C1 segment of cervical spinal cord (tissue), 14 donors: ENCODE results near the gene TSPAN18.

Experiments
- DNase-seq, 14 donors: peaks; one replicate each; lab custom pipeline; 2025; lab: John Stamatoyannopoulos, UW

The TSPAN18 gene

GRCh38 chr11:44915621-44916020 lies 188.9 kb downstream of the TSPAN18 start:
- DNase-seq = no peak

- no peak for DNase-seq
These were observed 189.6 kb downstream of the TSPAN18 start for GRCh38 chr11:44916331-44916730.

DNA sequence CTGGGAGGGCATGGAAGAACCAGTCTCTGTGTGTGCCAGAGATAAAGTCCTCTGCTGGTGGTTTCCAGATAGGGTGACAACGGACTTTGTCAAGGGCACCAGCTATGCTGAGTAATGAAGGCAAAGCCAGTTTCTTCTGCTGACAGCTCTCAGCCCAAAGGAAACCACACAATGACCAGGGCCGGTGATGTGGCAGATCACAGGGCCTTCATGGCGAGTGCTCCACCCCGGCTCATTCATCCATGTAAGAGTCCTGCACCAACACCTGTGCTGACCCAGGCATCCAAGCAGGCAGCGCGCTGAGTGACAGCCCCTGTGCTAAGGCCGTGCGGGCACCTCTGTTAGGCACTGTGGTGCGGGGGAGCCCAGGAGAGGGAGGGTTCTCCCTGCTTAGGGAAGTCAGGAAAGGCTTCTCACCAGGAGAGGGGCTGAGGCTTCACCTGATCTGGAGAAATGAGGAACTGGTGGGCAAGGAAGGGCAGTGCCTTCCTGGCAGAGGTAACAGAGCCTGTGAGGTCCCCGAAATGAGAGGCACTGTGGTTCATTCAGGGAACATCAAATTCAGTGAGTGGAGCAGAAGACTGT lies 190.1 kb downstream of the TSPAN18 start:
- no peak for DNase-seq

DNA sequence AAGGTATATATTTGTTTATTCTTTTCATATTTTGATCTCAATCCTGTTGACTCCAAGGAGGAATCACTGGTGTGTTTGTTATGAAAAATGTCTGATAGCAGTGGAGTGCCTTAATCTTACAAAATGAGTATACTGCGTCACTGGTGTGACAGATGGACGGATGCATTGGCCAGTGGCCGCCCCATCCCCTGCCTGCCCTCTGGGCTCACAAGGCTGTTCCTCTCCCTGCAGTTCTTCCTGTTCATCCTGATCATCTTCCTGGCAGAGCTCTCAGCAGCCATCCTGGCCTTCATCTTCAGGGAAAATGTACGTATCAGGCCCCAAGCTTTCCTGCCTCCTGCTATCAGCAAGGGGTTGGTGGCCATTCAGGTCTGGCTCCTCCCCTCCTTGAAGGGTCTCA lies 191.0 kb downstream of the TSPAN18 start:
- DNase-seq = peak in 1 of 14 donors; percentile 81

- no peak for DNase-seq
These were observed 193.7 kb downstream of the TSPAN18 start for GRCh38 chr11:44920451-44920850.

GRCh38 chr11:44923115-44923514 lies 196.4 kb downstream of the TSPAN18 start:
- DNase-seq = no peak

GRCh38 chr11:44923806-44924205 lies 197.0 kb downstream of the TSPAN18 start:
- peak in 2 of 14 donors; percentile 16 to 94 for DNase-seq

- no peak for DNase-seq
These were observed 199.3 kb downstream of the TSPAN18 start for GRCh38 chr11:44926036-44926435.

DNA sequence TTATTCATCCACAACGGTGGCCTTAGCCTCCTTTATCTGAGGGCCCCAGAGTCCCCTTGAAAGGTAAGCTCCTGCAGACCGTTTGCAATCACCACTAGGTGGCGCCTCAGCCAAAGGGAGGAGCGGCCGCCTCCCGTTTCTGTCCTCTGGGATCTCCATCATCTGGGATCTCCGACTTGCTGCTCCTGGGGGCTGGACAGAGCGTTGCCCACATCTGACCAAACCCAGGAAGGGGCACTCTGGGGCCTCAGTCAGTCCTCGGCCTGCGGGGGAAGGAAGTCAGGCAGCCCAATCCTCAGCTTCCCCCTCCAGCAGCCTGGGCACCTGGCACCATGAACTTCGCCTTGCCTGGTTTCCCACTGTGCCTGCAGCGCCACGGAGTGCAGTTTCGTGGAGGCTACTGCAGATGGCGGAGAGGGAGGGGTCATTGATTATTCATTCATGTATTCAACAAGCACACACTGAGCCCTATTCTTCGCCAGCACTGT lies 200.5 kb downstream of the TSPAN18 start:
- DNase-seq = peak in 13 of 14 donors; percentile 29 to 88 (median 78)

DNA sequence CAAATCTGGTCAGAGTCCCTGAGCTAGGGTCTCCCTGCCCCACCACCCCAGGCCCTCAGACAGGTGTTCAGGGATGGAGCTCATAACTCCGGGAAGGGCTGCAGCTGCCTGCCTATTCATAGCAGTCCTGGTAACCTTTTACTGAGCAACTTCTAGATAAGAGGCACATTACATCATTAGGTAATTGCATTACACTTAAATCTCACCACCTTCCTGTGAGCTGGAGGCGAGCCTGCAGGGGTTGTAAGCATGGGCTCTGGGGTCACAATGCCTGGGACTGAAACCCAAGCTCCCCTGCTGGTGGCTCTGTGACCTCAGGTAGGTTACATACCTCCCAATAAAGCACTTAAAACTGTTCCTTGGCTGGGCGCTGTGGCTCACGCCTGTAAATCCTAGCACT lies 201.4 kb downstream of the TSPAN18 start:
- DNase-seq = no peak

DNA sequence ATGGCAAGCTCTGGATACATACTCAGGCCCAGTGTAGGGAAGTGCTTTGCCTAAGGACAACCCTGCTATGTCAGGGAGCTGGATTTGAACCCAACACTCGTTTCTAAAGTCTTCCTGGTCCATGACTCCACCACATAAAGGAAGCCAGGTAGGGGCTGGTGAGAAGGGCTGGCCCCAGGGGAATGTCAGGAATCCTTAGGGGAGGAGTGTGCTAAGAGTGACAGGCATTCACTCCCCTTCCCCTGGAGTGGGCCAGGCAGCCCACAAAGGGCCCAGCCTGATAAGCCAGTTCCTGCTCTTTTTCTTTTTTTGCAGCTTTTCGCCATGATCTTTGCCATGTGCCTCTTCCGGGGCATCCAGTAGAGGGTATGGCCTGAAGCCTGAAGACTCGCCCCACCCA lies 202.1 kb downstream of the TSPAN18 start:
- DNase-seq = no peak

DNA sequence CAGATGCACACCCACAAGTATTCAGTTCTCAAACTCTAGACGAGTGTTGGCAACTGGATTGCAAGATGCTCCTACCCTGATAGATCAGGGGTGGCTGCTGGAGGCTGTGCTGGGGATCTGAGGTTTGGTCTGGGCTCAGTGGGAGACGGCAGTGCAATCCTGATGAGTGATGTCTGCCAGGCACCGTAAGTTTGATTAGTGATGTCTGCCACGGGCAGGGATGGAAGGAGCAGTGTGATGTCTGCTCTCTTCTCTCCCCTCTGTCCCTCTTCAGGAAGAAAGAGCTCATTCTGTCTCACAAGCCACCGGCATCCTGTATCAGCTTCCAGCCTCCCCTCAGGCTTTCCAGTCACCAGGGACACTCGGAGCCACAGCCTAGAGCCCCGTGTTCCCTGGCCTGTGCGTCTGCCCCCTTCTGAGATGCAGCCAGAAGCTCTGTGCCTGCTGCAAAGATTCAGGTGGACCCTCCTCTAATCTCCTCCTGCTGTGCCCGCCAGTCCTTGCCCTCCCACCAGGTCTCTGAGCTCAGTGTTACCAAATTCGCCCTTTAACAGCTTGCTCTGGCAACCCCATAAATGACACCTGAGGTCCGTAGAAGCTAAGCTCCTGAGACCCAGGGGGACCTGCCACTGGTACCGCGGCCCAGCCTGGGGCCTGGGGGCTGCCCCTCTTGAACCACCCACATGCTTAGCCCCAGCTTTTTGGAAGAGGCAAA lies 204.0 kb downstream of the TSPAN18 start:
- no peak for DNase-seq

DNA sequence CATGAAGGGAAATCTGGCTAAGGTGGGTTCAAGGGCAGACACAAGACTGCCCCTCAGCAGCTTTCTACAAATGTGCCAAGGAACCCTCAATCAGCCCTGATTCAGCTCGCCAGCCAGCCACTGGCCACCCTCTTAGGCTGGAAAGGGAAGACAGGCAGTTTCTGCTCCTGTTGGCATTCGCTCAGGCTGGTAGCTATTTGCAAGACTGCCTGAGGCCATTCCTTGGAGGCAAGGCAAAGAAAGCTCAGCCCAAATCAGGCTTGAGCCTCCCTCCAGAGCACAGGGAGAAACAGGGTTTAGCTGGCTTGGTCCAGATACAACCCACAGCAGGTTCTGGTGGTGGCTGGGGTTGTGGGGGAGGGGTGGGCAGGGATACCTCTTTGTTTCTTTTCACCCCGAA lies 204.7 kb downstream of the TSPAN18 start:
- no peak for DNase-seq

DNA sequence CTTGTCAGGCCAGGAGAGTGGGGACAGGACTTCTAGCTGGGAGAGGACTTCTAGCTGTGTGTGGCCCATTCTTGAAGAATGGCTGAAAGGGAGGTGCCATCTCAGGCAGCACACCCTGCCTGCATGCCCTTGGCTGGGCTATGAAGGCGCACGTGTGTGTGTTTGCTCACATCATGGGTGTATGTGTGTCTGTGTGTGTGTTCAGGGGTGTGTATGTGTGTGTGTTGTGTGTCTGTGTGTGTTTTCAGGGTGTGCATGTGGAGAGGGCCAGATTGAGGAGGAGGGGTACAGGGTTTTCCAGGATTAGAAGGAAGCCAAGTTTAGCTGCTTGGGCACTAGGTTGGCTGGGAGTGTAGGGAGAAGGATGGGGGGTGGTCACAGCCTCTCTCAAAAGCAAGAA lies 207.3 kb downstream of the TSPAN18 start:
- no peak for DNase-seq

DNA sequence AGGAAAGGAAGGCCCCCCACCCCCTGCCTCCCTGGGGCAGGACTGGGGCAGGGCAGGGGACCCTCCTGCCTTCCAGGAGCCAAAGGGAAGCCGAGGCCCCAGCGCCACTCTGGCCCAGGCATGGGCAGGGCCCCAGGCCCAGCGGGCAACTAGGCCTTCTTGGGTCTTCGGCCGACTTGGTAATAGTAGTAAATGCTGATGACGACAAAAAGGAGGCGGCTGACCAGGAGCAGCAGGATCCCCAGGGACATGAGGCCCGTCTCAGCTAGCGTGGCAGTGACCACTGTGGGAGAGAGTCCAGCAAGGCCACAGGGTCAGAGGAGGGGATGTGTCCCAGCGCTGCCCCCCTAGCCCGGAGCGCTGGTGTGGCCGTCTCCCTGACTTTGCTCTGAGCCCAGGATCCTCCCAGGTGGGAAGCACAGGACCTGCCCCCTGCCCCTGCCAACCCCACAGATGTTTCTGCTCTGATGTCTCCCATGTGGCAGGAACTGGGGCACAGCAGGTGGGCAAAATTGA lies 208.0 kb downstream of the TSPAN18 start:
- no peak for DNase-seq

DNA sequence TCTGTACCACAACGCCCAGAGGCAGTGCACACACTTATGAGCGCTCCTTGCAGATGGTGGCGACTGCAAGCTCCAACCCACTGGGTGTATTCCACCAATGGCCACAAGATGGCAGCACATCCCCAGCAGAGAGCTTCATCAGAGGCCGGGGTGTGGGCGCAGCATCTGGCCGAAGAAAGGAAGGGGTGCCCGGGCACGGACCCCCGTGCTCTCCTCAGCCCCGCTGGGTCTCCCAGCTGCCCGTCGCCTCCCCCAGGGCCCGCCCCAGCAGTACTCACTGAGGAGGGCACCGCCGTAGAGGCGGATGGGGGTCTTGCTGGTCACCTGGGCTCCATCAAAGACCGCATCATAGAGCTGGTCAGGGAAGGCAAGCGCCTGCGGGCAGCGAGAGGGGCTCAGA lies 209.8 kb downstream of the TSPAN18 start:
- DNase-seq = peak in 13 of 14 donors; percentile 31 to 81 (median 65)

DNA sequence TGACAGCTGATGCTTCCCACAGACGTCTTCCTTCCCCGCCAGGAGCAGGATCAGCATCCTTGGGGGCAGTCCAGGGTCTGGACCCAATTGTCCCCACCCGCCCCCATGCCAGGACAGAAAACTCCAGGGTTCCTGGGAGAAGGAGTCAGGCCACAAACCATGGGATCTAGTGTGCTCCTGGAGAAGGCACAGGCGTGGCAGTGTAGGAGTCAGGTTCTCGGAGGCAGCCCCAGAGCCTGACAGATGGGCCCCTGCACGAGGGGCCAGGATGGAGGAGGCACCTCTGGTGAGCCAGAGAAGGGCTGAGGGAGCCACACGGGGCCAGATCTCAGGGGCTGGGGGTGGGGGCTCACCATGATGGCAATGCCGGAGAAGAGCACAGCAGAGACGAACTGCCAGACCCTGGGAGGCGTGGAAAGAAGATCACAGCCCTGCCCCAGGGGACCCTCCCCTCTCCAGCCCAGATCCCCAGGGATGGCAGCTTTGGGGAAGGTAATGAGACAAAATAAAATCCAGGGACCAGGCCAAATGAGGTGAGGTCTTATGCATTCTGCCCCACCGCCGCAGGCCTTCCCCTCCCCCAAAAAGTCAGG lies 210.3 kb downstream of the TSPAN18 start:
- no peak for DNase-seq

DNA sequence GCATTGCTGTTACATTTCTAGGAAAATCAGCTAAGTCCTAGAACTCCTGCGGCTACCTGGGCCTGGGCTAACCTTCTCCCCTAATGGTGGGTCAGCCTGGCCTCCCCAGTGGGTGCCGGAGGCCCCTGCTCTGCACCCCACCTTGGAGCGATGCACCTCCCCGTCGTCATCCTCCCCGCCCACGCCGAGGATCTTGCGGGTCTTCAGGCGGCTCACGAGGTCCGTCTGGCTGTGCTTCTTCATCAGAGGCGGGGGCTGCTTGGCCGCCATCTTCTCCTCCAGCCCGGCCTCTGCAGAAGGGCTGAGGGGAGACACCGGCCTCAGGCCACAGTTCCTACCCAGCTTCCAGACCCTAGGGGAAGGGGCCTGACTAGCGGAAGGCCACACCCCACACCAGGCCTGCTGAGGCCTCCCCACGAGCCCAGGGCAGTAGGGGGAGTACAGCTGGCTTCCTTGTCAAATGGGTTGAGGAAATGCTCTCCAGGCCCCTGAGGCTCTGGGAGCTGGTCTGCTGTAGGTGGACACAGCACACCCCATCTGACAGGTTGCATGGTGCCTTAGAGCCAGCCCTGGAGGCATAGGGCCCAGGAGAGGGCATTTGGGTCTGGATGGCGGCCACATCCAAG lies 211.4 kb downstream of the TSPAN18 start:
- no peak for DNase-seq

- no peak for DNase-seq
These were observed 213.1 kb downstream of the TSPAN18 start for GRCh38 chr11:44939673-44940395.

GRCh38 chr11:44940404-44940803 lies 213.6 kb downstream of the TSPAN18 start:
- no peak for DNase-seq

DNA sequence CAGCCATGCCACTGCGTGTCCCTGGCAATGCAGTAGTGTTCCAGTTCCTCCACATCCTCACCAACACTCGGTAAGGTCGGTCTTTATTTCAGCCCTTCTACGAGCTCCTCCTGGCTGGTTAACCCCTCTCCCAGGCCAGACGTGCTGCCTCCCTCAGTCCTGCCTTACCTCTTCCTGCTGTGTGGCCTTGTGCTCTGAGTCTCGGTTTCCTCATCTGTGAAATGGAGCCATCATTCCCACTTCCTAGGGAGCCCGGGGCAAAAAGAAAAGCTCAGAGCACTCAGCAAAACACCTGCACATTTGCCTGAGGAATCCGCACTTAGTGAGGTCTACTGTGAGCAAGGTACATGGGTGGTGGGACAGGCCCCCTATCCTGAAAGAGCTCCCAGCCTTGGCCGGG lies 214.1 kb downstream of the TSPAN18 start:
- no peak for DNase-seq
